ENCODE results near the gene ZNF841. TPM values are rescaled to one million over a fixed set of nuclear protein-coding genes. Genes with fewer than 3 reads are reported as not detected.

ZNF841 gene
- total and polyA plus RNA-seq, 2 of the 13 experiments (the other 11 are each of a cell fraction or from before 2014, with no cell fraction given): 6.2 to 14.2 TPM

- no peak for TF ChIP-seq MAZ (IDR thresholded peaks at IDR 0.05; ENCODE audit: borderline replicate concordance, low read depth, low read length)
- peak; percentile 78 for TF ChIP-seq MAZ (CRISPR knock-in tag; IDR thresholded peaks at IDR 0.05; ENCODE audit: low read depth)
- peak; percentile 92; the same call in 1 of the 2 replicates for TF ChIP-seq ZNF274 (CRISPR knock-in tag; IDR thresholded peaks at IDR 0.05)
- no peak for TF ChIP-seq E2F2 (CRISPR knock-in tag; IDR thresholded peaks at IDR 0.05; ENCODE audit: borderline replicate concordance)
- TF ChIP-seq, protein P1, sequence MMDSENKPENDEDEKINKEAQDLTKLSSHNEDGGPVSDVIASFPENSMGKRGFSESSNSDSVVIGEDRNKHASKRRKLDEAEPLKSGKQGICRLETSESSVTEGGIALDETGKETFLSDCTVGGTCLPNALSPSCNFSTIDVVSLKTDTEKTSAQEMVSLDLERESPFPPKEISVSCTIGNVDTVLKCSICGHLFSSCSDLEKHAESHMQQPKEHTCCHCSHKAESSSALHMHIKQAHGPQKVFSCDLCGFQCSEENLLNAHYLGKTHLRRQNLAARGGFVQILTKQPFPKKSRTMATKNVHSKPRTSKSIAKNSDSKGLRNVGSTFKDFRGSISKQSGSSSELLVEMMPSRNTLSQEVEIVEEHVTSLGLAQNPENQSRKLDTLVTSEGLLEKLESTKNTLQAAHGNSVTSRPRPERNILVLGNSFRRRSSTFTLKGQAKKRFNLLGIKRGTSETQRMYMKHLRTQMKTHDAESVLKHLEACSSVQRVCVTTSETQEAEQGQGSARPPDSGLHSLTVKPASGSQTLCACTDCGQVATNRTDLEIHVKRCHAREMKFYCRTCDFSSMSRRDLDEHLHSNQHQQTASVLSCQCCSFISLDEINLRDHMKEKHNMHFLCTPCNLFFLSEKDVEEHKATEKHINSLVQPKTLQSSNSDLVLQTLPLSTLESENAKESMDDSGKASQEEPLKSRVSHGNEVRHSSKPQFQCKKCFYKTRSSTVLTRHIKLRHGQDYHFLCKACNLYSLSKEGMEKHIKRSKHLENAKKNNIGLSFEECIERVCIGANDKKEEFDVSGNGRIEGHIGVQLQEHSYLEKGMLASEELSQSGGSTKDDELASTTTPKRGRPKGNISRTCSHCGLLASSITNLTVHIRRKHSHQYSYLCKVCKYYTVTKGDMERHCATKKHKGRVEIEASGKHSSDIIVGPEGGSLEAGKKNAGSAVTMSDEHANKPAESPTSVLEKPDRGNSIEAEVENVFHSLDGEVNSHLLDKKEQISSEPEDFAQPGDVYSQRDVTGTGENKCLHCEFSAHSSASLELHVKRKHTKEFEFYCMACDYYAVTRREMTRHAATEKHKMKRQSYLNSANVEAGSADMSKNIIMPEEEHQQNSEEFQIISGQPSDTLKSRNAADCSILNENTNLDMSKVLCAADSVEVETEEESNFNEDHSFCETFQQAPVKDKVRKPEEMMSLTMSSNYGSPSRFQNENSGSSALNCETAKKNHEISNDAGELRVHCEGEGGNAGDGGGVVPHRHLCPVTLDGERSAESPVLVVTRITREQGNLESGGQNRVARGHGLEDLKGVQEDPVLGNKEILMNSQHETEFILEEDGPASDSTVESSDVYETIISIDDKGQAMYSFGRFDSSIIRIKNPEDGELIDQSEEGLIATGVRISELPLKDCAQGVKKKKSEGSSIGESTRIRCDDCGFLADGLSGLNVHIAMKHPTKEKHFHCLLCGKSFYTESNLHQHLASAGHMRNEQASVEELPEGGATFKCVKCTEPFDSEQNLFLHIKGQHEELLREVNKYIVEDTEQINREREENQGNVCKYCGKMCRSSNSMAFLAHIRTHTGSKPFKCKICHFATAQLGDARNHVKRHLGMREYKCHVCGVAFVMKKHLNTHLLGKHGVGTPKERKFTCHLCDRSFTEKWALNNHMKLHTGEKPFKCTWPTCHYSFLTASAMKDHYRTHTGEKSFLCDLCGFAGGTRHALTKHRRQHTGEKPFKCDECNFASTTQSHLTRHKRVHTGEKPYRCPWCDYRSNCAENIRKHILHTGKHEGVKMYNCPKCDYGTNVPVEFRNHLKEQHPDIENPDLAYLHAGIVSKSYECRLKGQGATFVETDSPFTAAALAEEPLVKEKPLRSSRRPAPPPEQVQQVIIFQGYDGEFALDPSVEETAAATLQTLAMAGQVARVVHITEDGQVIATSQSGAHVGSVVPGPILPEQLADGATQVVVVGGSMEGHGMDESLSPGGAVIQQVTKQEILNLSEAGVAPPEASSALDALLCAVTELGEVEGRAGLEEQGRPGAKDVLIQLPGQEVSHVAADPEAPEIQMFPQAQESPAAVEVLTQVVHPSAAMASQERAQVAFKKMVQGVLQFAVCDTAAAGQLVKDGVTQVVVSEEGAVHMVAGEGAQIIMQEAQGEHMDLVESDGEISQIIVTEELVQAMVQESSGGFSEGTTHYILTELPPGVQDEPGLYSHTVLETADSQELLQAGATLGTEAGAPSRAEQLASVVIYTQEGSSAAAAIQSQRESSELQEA (CRISPR knock-in tag; IDR thresholded peaks at IDR 0.05; ENCODE audit: not compliant biosample characterization): peak; percentile 21
- TF ChIP-seq ZNF34 (CRISPR knock-in tag; IDR thresholded peaks at IDR 0.05; ENCODE audit: borderline replicate concordance): peak; percentile 75; the same call in 1 of the 2 replicates
- TF ChIP-seq, protein P2, sequence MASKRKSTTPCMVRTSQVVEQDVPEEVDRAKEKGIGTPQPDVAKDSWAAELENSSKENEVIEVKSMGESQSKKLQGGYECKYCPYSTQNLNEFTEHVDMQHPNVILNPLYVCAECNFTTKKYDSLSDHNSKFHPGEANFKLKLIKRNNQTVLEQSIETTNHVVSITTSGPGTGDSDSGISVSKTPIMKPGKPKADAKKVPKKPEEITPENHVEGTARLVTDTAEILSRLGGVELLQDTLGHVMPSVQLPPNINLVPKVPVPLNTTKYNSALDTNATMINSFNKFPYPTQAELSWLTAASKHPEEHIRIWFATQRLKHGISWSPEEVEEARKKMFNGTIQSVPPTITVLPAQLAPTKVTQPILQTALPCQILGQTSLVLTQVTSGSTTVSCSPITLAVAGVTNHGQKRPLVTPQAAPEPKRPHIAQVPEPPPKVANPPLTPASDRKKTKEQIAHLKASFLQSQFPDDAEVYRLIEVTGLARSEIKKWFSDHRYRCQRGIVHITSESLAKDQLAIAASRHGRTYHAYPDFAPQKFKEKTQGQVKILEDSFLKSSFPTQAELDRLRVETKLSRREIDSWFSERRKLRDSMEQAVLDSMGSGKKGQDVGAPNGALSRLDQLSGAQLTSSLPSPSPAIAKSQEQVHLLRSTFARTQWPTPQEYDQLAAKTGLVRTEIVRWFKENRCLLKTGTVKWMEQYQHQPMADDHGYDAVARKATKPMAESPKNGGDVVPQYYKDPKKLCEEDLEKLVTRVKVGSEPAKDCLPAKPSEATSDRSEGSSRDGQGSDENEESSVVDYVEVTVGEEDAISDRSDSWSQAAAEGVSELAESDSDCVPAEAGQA (IDR thresholded peaks at IDR 0.05; ENCODE audit: low read depth): peak; percentile 94
- TF ChIP-seq, protein P2 (CRISPR knock-in tag; IDR thresholded peaks at IDR 0.05; ENCODE audit: borderline replicate concordance): 0 out of 2 replicates have a peak, but pooled peaks have one; percentile 26
- TF ChIP-seq SMAD3 (CRISPR knock-in tag; IDR thresholded peaks at IDR 0.05): peak; percentile 35; the same call in 1 of the 2 replicates
Observed at GRCh38 chr19:52028027-52028779, 67.4 kb downstream of the ZNF841 start, which contains the start of gene ZNF614 (continued).

All from HepG2 (cell line).